ENCODE data around the gene ZNF653. TPM values are rescaled to one million over a fixed set of nuclear protein-coding genes. Genes with fewer than 3 reads are reported as not detected.

Gene ZNF653
- total and polyA plus RNA-seq, 2 donors (not counting 3 experiments of a cell fraction or from before 2014, with no cell fraction given) = 7.0 to 8.7 TPM

DNA sequence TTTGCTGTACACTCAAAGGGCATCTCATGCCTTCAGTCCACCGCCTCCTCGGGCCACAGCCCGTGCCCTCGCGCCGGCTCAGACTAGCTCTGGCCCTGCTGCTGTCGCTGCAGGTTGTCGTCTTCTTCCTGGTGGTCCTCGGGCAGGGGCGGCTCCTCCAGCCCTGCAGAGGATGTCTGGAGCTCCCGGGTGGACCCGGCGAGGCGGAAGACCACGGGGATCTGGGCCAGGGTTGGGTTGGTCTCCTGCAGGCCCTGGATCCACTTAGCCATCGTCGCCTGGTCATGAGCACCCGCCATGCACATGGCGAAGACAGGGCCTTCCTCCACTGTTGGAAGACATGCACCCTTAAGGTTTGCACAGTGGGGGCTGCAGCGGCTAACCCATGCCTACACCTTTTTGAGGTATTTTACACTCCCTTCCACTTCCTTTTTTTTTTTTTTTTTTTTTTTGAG, 489 bp upstream of the ZNF653 start:
- TF ChIP-seq, protein P1, sequence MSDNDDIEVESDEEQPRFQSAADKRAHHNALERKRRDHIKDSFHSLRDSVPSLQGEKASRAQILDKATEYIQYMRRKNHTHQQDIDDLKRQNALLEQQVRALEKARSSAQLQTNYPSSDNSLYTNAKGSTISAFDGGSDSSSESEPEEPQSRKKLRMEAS (IDR thresholded peaks at IDR 0.05; ENCODE audit: insufficient read depth, insufficient read length) = no peak
- no peak for TF ChIP-seq POLR2AphosphoS5 (IDR thresholded peaks at IDR 0.05; ENCODE audit: insufficient read depth, low read depth, low read length)
- TF ChIP-seq GATA2 (IDR thresholded peaks at IDR 0.05; ENCODE audit: insufficient read depth, insufficient read length, low read depth, low read length) = no peak
- TF ChIP-seq MYC (IDR thresholded peaks at IDR 0.05; ENCODE audit: low read depth, low read length) = no peak
- TF ChIP-seq FOS (IDR thresholded peaks at IDR 0.05; ENCODE audit: borderline replicate concordance, insufficient read depth, low read length) = no peak
- TF ChIP-seq, protein P2, sequence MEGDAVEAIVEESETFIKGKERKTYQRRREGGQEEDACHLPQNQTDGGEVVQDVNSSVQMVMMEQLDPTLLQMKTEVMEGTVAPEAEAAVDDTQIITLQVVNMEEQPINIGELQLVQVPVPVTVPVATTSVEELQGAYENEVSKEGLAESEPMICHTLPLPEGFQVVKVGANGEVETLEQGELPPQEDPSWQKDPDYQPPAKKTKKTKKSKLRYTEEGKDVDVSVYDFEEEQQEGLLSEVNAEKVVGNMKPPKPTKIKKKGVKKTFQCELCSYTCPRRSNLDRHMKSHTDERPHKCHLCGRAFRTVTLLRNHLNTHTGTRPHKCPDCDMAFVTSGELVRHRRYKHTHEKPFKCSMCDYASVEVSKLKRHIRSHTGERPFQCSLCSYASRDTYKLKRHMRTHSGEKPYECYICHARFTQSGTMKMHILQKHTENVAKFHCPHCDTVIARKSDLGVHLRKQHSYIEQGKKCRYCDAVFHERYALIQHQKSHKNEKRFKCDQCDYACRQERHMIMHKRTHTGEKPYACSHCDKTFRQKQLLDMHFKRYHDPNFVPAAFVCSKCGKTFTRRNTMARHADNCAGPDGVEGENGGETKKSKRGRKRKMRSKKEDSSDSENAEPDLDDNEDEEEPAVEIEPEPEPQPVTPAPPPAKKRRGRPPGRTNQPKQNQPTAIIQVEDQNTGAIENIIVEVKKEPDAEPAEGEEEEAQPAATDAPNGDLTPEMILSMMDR (IDR thresholded peaks at IDR 0.05; ENCODE audit: extremely low read depth in 1 of 2, insufficient read depth in 1 of 2, low read depth in 1 of 2, low read length in 2 of 2) = no peak
- no peak for TF ChIP-seq EZH2 (IDR thresholded peaks at IDR 0.05; ENCODE audit: borderline replicate concordance, low read depth, low read length, severe bottlenecking)
- no peak for TF ChIP-seq JUN (IDR thresholded peaks at IDR 0.05; ENCODE audit: borderline replicate concordance, insufficient read depth, insufficient read length, low read depth)
- TF ChIP-seq POLR2A (IDR thresholded peaks at IDR 0.05; ENCODE audit: low read depth, low read length) = no peak
- DNase-seq (ENCODE audit: low read depth, low spot score) (no peak), FAIRE-seq (no peak)
- Histone ChIP-seq H2AFZ (ENCODE audit: low read depth, low read length) (peak overlapping the region; percentile 93), H3K27ac (ENCODE audit: insufficient read depth, low read depth, low read length) (peak overlapping the region; percentile 19), H3K79me2 (ENCODE audit: control insufficient read depth, insufficient read depth, low read length) (no peaks in the 10 kb centered on the region), H3K9me1 (replicated peaks; ENCODE audit: control insufficient read depth, extremely low read depth, insufficient read depth, low read length) (no peaks in the 10 kb centered on the region), H3K4me1 (ENCODE audit: control insufficient read depth, extremely low read depth, insufficient read depth, low read length) (peaks cover 10% of the 10 kb centered on the region), H4K20me1 (replicated peaks; ENCODE audit: control insufficient read depth, extremely low read depth, insufficient read depth, low read length) (no peaks in the 10 kb centered on the region), H3K9ac (replicated peaks; ENCODE audit: extremely low read depth, insufficient read depth, low read length) (peak overlapping the region; percentile 90), H3K27me3 (ENCODE audit: control insufficient read depth in 2 of 2, insufficient read depth in 2 of 2, low read length in 2 of 2) (no peaks in the 10 kb centered on the region), H3K4me3 (replicated peaks in 1 of 3; ENCODE audit: insufficient read depth in 1 of 3, low read depth in 1 of 3, low read length in 3 of 3) (peak overlapping the region; percentile 49 to 71 (median 71)), H3K9me3 (replicated peaks; ENCODE audit: control insufficient read depth, insufficient read depth, low read length) (no peaks in the 10 kb centered on the region), H3K4me2 (ENCODE audit: insufficient read depth, low read length) (peak overlapping the region; percentile 73), H3K36me3 (ENCODE audit: control insufficient read depth in 2 of 2, extremely low read depth in 1 of 2, insufficient read depth in 2 of 2, low read length in 2 of 2) (no peaks in the 10 kb centered on the region)
- TSS peak; percentile 69 for BruUV-seq (replicated peaks)
- dilution Hi-C loops (cut with MboI; ENCODE audit: extremely low pct_ligation_motif_present, low sequenced_read_pairs) = no loop called here
- POLR2A ChIA-PET = no interaction called here
- CTCF ChIA-PET = interaction anchor here (0.8 to 1.4 kb wide), 4 partner anchors 10 to 82 kb away, joined by 3 to 4 read pairs (median 3); partner anchors contain the start of gene ELOF1
- intact Hi-C loops (cut with micrococcal nuclease) = no loop called here
